Measurements from ENCODE around the gene NPPB.

DNA sequence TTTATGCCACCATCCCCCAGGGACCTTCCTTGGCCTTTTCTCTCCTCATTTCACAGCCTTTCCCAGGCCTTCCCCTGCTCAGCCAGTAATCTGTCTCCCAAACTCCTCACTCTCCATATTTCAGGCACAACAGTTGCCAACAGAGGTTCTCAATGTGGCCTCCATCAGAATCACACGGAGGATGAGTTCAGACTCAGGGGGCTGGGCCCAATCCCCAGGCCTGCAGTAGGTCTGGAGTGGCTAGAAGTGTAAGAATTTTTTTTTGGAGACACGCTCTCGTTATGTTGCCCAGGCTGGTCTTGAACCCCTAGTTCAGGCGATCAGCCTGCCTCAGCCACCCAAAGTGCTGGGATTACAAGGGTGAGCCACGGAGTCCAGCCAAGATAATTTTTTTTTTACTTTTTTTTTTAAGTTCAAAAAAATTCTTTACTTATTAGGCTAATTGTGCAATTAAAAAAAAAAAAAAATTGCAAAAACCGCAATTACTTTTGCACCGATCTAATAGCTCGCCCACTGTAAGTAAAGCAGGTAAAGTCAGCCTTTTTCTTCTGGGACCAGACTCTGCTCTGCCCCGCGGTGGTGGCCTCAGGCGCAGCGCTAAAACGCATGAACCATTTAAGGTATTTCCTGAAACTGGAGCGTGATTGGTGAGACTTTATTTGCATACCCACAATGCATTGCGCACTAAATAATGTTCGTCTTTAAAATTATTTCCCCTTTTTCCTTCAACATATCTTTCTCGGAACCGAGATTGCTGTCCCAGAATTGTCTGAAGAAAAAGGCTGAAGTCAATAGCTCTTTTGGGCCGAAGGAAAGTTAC, 48.7 kb upstream of the NPPB start:
- peak; percentile 80 for TF ChIP-seq CTCF (IDR thresholded peaks at IDR 0.05; ENCODE audit: poor library complexity)
- no peak for TF ChIP-seq EZH2 (IDR thresholded peaks at IDR 0.05; ENCODE audit: borderline replicate concordance)
- TF ChIP-seq EZH2phosphoT487 (IDR thresholded peaks at IDR 0.05; ENCODE audit: low read depth, severe bottlenecking, unreplicated experiment) = no peak

Data from hepatocyte (in vitro differentiated cells).